ENCODE measurements around the gene MAGEB4.
A peak's percentile ranks its signal among the peaks of the same experiment; 100 is the strongest.

The MAGEB4 gene

GRCh38 chrX:30283456-30284200 lies 41.8 kb downstream of the MAGEB4 start:
- Histone ChIP-seq H3K27ac (ENCODE audit: low read depth, low read length) (peak overlapping the region; percentile 33), H3K4me1 (ENCODE audit: control insufficient read depth, insufficient read depth, low read length) (no peaks in the 10 kb centered on the region), H3K9ac (ENCODE audit: low read depth, low read length) (no peak overlapping the region), H3K27me3 (ENCODE audit: control insufficient read depth, insufficient read depth, low read length) (no peaks in the 10 kb centered on the region), H3K36me3 (ENCODE audit: control insufficient read depth, insufficient read depth, low read length) (no peaks in the 10 kb centered on the region), H3K4me3 (ENCODE audit: low read depth, low read length) (no peak overlapping the region), H3K9me3 (ENCODE audit: control insufficient read depth, insufficient read depth, low read length) (no peaks in the 10 kb centered on the region)

Data from HUES48 (cell line).